Karpas-422 (cell line): ENCODE results near the gene RIPK4. TPM values are rescaled to one million over a fixed set of nuclear protein-coding genes. Genes with fewer than 3 reads are reported as not detected.

Experiments
- DNase-seq: peaks from one replicate; pipeline ENCODE4 v3.0.0-alpha.2; 2015
- H2AFZ ChIP-seq: fragments of 200-600 bp; sonication (generic); 2 replicates; pipeline ENCODE4 v1.6.1; 2014; ENCODE audit warnings: antibody characterized with exemption, low read length, mixed read lengths
- H3K27ac ChIP-seq: fragments of 200-600 bp; sonication (generic); 2 replicates; pipeline ENCODE4 v1.5.1; 2014; ENCODE audit warnings: mild to moderate bottlenecking, low read length, moderate library complexity
- H3K27me3 ChIP-seq: fragments of 200-600 bp; sonication (generic); 2 replicates; pipeline ENCODE4 v1.6.1; 2014; ENCODE audit warnings: low read length, mixed read lengths
- H3K36me3 ChIP-seq: fragments of 200-600 bp; sonication (generic); 2 replicates; pipeline ENCODE4 v1.6.1; 2014; ENCODE audit warnings: low read length, mixed read lengths; ENCODE audit not compliant: insufficient read depth
- H3K4me1 ChIP-seq: fragments of 200-600 bp; sonication (generic); 2 replicates; pipeline ENCODE4 v1.6.1; 2014; ENCODE audit warnings: mild to moderate bottlenecking, low read length, mixed read lengths
- H3K4me2 ChIP-seq: fragments of 200-600 bp; sonication (generic); 2 replicates; pipeline ENCODE4 v1.6.1; 2014; ENCODE audit warnings: low read length, low read depth, mild to moderate bottlenecking; ENCODE audit not compliant: poor library complexity, severe bottlenecking
- H3K4me3 ChIP-seq: fragments of 200-600 bp; sonication (generic); 2 replicates; pipeline ENCODE4 v1.5.1; 2014; ENCODE audit warnings: mild to moderate bottlenecking, antibody characterized with exemption, low read length, mixed read lengths
- H3K79me2 ChIP-seq: fragments of 200-600 bp; sonication (generic); 2 replicates; pipeline ENCODE4 v1.6.1; 2014; ENCODE audit warnings: mild to moderate bottlenecking, low read length, mixed read lengths
- H3K9ac ChIP-seq: fragments of 200-600 bp; sonication (generic); 2 replicates; pipeline ENCODE4 v1.6.0; 2014; ENCODE audit warnings: low read length
- H3K9me2 ChIP-seq: fragments of 200-600 bp; sonication (generic), shearing (Covaris generic); replicated peaks from 2 replicates; pipeline ENCODE4 v1.6.0; 2014; ENCODE audit warnings: mild to moderate bottlenecking, low read length, moderate library complexity; ENCODE audit not compliant: insufficient read depth
- H3K9me3 ChIP-seq: fragments of 300-700, 200-600 bp; sonication (generic); 2 replicates; pipeline ENCODE4 v1.6.1; 2014; ENCODE audit warnings: low read length, mixed read lengths
- H4K20me1 ChIP-seq: fragments of 200-600 bp; sonication (generic); 2 replicates; pipeline ENCODE4 v1.6.1; 2014; ENCODE audit warnings: mild to moderate bottlenecking, antibody characterized with exemption, low read length, low read depth; ENCODE audit not compliant: insufficient read depth
- total RNA-seq: library from RNA; depleted of rRNA; stranded (reverse); fragments of >200 nt; shearing (Covaris generic); gene quantifications from 2 replicates; pipeline ENCODE4 v1.2.3, GENCODE V29; 2014; ENCODE audit warnings: low replicate concordance

Gene RIPK4
- total RNA-seq, 1 experiment from 2014 or later, result not detected

- Histone ChIP-seq H3K4me2 (no peak overlapping the region), H3K9ac (no peak overlapping the region), H4K20me1 (no peaks in the 10 kb centered on the region), H3K9me2 (no peaks in the 10 kb centered on the region), H3K79me2 (no peaks in the 10 kb centered on the region), H3K36me3 (no peaks in the 10 kb centered on the region), H2AFZ (no peak overlapping the region), H3K4me1 (no peaks in the 10 kb centered on the region), H3K4me3 (no peak overlapping the region), H3K27ac (no peak overlapping the region), H3K9me3 (no peaks in the 10 kb centered on the region), H3K27me3 (no peaks in the 10 kb centered on the region)
- DNase-seq, result no peak
Measured at GRCh38 chr21:41778930-41779600, 12.2 kb upstream of the RIPK4 start.

GRCh38 chr21:41777951-41778815 lies 11.3 kb upstream of the RIPK4 start:
- Histone ChIP-seq H3K9me2 (no peaks in the 10 kb centered on the region), H2AFZ (no peak overlapping the region), H3K79me2 (no peaks in the 10 kb centered on the region), H3K4me3 (no peak overlapping the region), H4K20me1 (no peaks in the 10 kb centered on the region), H3K27ac (no peak overlapping the region), H3K27me3 (no peaks in the 10 kb centered on the region), H3K4me2 (no peak overlapping the region), H3K9me3 (no peaks in the 10 kb centered on the region), H3K36me3 (no peaks in the 10 kb centered on the region), H3K9ac (no peak overlapping the region), H3K4me1 (no peaks in the 10 kb centered on the region)
- peak; percentile 51 for DNase-seq

- Histone ChIP-seq H3K4me3 (no peak overlapping the region), H4K20me1 (no peaks in the 10 kb centered on the region), H3K9me3 (no peaks in the 10 kb centered on the region), H2AFZ (no peak overlapping the region), H3K4me1 (no peaks in the 10 kb centered on the region), H3K27ac (no peak overlapping the region), H3K79me2 (no peaks in the 10 kb centered on the region), H3K9me2 (no peaks in the 10 kb centered on the region), H3K9ac (no peak overlapping the region), H3K36me3 (no peaks in the 10 kb centered on the region), H3K4me2 (no peak overlapping the region), H3K27me3 (no peaks in the 10 kb centered on the region)
- DNase-seq, result no peak
Measured at GRCh38 chr21:41776778-41777177, 9.9 kb upstream of the RIPK4 start.

- no peak overlapping the region for H3K9ac ChIP-seq
- no peaks in the 10 kb centered on the region for H3K79me2 ChIP-seq
- H3K36me3 ChIP-seq, result no peaks in the 10 kb centered on the region
- no peaks in the 10 kb centered on the region for H3K27me3 ChIP-seq
- H3K27ac ChIP-seq, result no peak overlapping the region
- H2AFZ ChIP-seq, result no peak overlapping the region
- no peaks in the 10 kb centered on the region for H3K9me3 ChIP-seq
- no peaks in the 10 kb centered on the region for H3K9me2 ChIP-seq
- no peaks in the 10 kb centered on the region for H3K4me1 ChIP-seq
- no peak overlapping the region for H3K4me3 ChIP-seq
- DNase-seq, result no peak
- H3K4me2 ChIP-seq, result no peak overlapping the region
- H4K20me1 ChIP-seq, result no peaks in the 10 kb centered on the region
Measured at GRCh38 chr21:41775149-41775472, 8.3 kb upstream of the RIPK4 start.

GRCh38 chr21:41774467-41775148 lies 7.8 kb upstream of the RIPK4 start:
- Histone ChIP-seq H2AFZ (no peak overlapping the region), H3K9me2 (no peaks in the 10 kb centered on the region), H3K9ac (no peak overlapping the region), H3K79me2 (no peaks in the 10 kb centered on the region), H3K9me3 (no peaks in the 10 kb centered on the region), H3K27me3 (no peaks in the 10 kb centered on the region), H3K4me2 (no peak overlapping the region), H4K20me1 (no peaks in the 10 kb centered on the region), H3K27ac (no peak overlapping the region), H3K4me3 (no peak overlapping the region), H3K4me1 (no peaks in the 10 kb centered on the region), H3K36me3 (no peaks in the 10 kb centered on the region)
- DNase-seq, result no peak

GRCh38 chr21:41772351-41773080 lies 5.7 kb upstream of the RIPK4 start:
- no peaks in the 10 kb centered on the region for H3K9me2 ChIP-seq
- no peaks in the 10 kb centered on the region for H3K79me2 ChIP-seq
- H3K9ac ChIP-seq, result no peak overlapping the region
- H4K20me1 ChIP-seq, result no peaks in the 10 kb centered on the region
- no peaks in the 10 kb centered on the region for H3K9me3 ChIP-seq
- no peaks in the 10 kb centered on the region for H3K36me3 ChIP-seq
- H3K27me3 ChIP-seq, result no peaks in the 10 kb centered on the region
- H3K27ac ChIP-seq, result no peak overlapping the region
- H3K4me1 ChIP-seq, result no peaks in the 10 kb centered on the region
- no peak overlapping the region for H3K4me3 ChIP-seq
- DNase-seq, result no peak
- H3K4me2 ChIP-seq, result no peak overlapping the region
- no peak overlapping the region for H2AFZ ChIP-seq

GRCh38 chr21:41771625-41771945 lies 4.7 kb upstream of the RIPK4 start:
- no peaks in the 10 kb centered on the region for H3K27me3 ChIP-seq
- no peak overlapping the region for H3K27ac ChIP-seq

More at GRCh38 chr21:41771625-41771945, 4.7 kb upstream of the RIPK4 start:
- H3K79me2 ChIP-seq, result no peaks in the 10 kb centered on the region
- H3K4me2 ChIP-seq, result no peak overlapping the region
- no peaks in the 10 kb centered on the region for H4K20me1 ChIP-seq
- H3K9me2 ChIP-seq, result no peaks in the 10 kb centered on the region
- no peak overlapping the region for H3K4me3 ChIP-seq
- DNase-seq, result no peak
- no peak overlapping the region for H3K9ac ChIP-seq
- H3K9me3 ChIP-seq, result no peaks in the 10 kb centered on the region
- no peaks in the 10 kb centered on the region for H3K4me1 ChIP-seq
- no peak overlapping the region for H2AFZ ChIP-seq
- H3K36me3 ChIP-seq, result no peaks in the 10 kb centered on the region
